GM23338 (cell line): ENCODE results near the gene FUNDC1. TPM values are rescaled to one million over a fixed set of nuclear protein-coding genes. Genes with fewer than 3 reads are reported as not detected.

Experiments
- ATAC-seq: fragments of 200-7000 bp; cut with Tn5 transposase; 3 replicates; pipeline ENCODE4 v1.9.1; 2020
- DNase-seq: peaks from one replicate; pipeline ENCODE4 v3.0.0-alpha.2; 2015; ENCODE audit warnings: low spot score
- H2AFZ ChIP-seq: fragments of 200-600 bp; sonication (generic); 2 replicates; pipeline ENCODE4 v1.8.0; 2016; ENCODE audit warnings: antibody characterized with exemption, mild to moderate bottlenecking, moderate library complexity
- H3F3A ChIP-seq: fragments of 200-600 bp; sonication (generic); replicated peaks from 2 replicates; pipeline ENCODE4 v1.8.0; 2017; ENCODE audit warnings: antibody characterized with exemption, mixed run types, low read depth
- H3K27ac ChIP-seq: fragments of 200-600 bp; sonication (generic); 2 replicates; pipeline ENCODE4 v1.6.1; 2016; ENCODE audit warnings: low read depth
- H3K27me3 ChIP-seq: fragments of 200-600 bp; sonication (generic); 2 replicates; pipeline ENCODE4 v1.8.0; 2016; ENCODE audit warnings: mild to moderate bottlenecking, mixed run types, moderate library complexity; ENCODE audit not compliant: insufficient read depth
- H3K36me3 ChIP-seq: fragments of 200-600 bp; sonication (generic); 2 replicates; pipeline ENCODE4 v1.8.0; 2016; ENCODE audit warnings: mild to moderate bottlenecking; ENCODE audit not compliant: insufficient read depth
- H3K4me1 ChIP-seq: fragments of 200-600 bp; sonication (generic); 2 replicates; pipeline ENCODE4 v1.8.0; 2016; ENCODE audit warnings: mild to moderate bottlenecking, moderate library complexity; ENCODE audit not compliant: insufficient read depth
- H3K4me2 ChIP-seq: fragments of 200-600 bp; sonication (generic); 2 replicates; pipeline ENCODE4 v1.7.1; 2017; ENCODE audit warnings: mixed run types
- H3K4me3 ChIP-seq: fragments of 200-600 bp; sonication (generic); 2 replicates; pipeline ENCODE4 v1.6.1; 2016; ENCODE audit warnings: mixed run types
- H3K79me2 ChIP-seq: fragments of 200-600 bp; sonication (generic); replicated peaks from 2 replicates; pipeline ENCODE4 v1.8.0; 2017; ENCODE audit warnings: mild to moderate bottlenecking; ENCODE audit not compliant: insufficient read depth
- H3K9me2 ChIP-seq: fragments of 200-600 bp; sonication (generic); 2 replicates; pipeline ENCODE4 v1.8.0; 2017; ENCODE audit not compliant: insufficient read depth
- H4K20me1 ChIP-seq: fragments of 200-600 bp; sonication (generic); replicated peaks from 2 replicates; pipeline ENCODE4 v1.8.0; 2017; ENCODE audit warnings: mild to moderate bottlenecking; ENCODE audit not compliant: insufficient read depth
- H3K27ac Mint-ChIP-seq: 2 replicates; pipeline ENCODE4 v1.8.0; 2020; ENCODE audit warnings: inconsistent platforms, mild to moderate bottlenecking, moderate library complexity, mixed read lengths
- H3K27me3 Mint-ChIP-seq: 3 replicates; pipeline ENCODE4 v1.8.0; 2022; ENCODE audit warnings: low read depth, mild to moderate bottlenecking, moderate library complexity, mixed read lengths, inconsistent platforms; ENCODE audit not compliant: insufficient read depth, poor library complexity
- H3K36me3 Mint-ChIP-seq: 3 replicates; pipeline ENCODE4 v1.8.0; 2021; ENCODE audit warnings: low read depth, mild to moderate bottlenecking, inconsistent platforms, moderate library complexity, mixed read lengths
- H3K4me1 Mint-ChIP-seq: 3 replicates; pipeline ENCODE4 v1.8.0; 2020; ENCODE audit warnings: mild to moderate bottlenecking, inconsistent platforms, mixed read lengths
- H3K4me3 Mint-ChIP-seq: 3 replicates; pipeline ENCODE4 v1.8.0; 2021; ENCODE audit warnings: moderate library complexity, mild to moderate bottlenecking, inconsistent platforms, mixed read lengths
- H3K9me3 Mint-ChIP-seq: 3 replicates; pipeline ENCODE4 v1.8.0; 2020; ENCODE audit warnings: moderate library complexity, mild to moderate bottlenecking, inconsistent platforms, mixed read lengths
- CREB1 ChIP-seq: fragments of 250-450 bp; sonication (Bioruptor Pico); IDR thresholded peaks from 2 replicates; pipeline ENCODE4 v1.5.0; 2020; ENCODE audit warnings: low read depth, mild to moderate bottlenecking, moderate library complexity
- EZH2 ChIP-seq: fragments of 200-600 bp; sonication (generic); IDR thresholded peaks from one replicate; pipeline ENCODE4 v1.8.0; 2017; ENCODE audit warnings: antibody characterized with exemption, mild to moderate bottlenecking, low read depth; ENCODE audit not compliant: unreplicated experiment
- EZH2phosphoT487 ChIP-seq: fragments of 200-600 bp; sonication (generic); IDR thresholded peaks from one replicate; pipeline ENCODE4 v1.8.1; 2018; ENCODE audit warnings: antibody characterized with exemption; ENCODE audit not compliant: unreplicated experiment
- JUNB ChIP-seq: IDR thresholded peaks from one replicate; pipeline ENCODE4 v1.6.1; 2016; ENCODE audit warnings: antibody characterized with exemption; ENCODE audit not compliant: unreplicated experiment
- NANOG ChIP-seq: IDR thresholded peaks from 2 replicates; pipeline ENCODE4 v1.6.1; 2016; ENCODE audit warnings: antibody characterized with exemption, borderline replicate concordance
- POLR2AphosphoS5 ChIP-seq: IDR thresholded peaks from 2 replicates; pipeline ENCODE4 v1.6.1; 2016; ENCODE audit warnings: antibody characterized with exemption, low read depth
- REST ChIP-seq: IDR thresholded peaks from one replicate; pipeline ENCODE4 v1.6.1; 2018; ENCODE audit warnings: antibody characterized with exemption; ENCODE audit not compliant: unreplicated experiment
- STAT1 ChIP-seq: IDR thresholded peaks from one replicate; pipeline ENCODE4 v1.6.1; 2016; ENCODE audit warnings: antibody characterized with exemption; ENCODE audit not compliant: unreplicated experiment
- ZNF114 ChIP-seq: fragments of 250-450 bp; sonication (Bioruptor Pico); IDR thresholded peaks from 2 replicates; pipeline ENCODE4 v1.5.0; 2020; ENCODE audit warnings: mild to moderate bottlenecking, moderate library complexity
- ZNF331 ChIP-seq: fragments of 250-450 bp; sonication (Bioruptor Pico); IDR thresholded peaks from 2 replicates; pipeline ENCODE4 v1.5.0; 2020; ENCODE audit warnings: low read depth, mild to moderate bottlenecking, moderate library complexity
- polyA plus RNA-seq: library from polyadenylated mRNA; unstranded; fragments of >200 nt; fragmentation: Nextera tagmentation; extraction: Ambion mirVana; gene quantifications from 2 replicates; pipeline ENCODE4 v1.2.1, GENCODE V29; 2016
- total RNA-seq: library from RNA; depleted of rRNA; stranded (reverse); fragments of >200 nt; shearing (Covaris generic); gene quantifications from 2 replicates; pipeline ENCODE4 v1.2.3, GENCODE V29; 2014
- TF ChIP-seq, protein P1 (sequence below), 2 experiments: fragments of 200-600 bp in 1 of 2; sonication (generic) in 1 of 2; conservative IDR thresholded peaks; 2 replicates each; pipeline versions ENCODE4 v1.5.1 to v1.6.1; 2016 to 2017; ENCODE audit warnings: antibody characterized with exemption in 2 of 2, low read depth in 2 of 2, mild to moderate bottlenecking in 2 of 2, moderate library complexity in 1 of 2

Gene FUNDC1
- total and polyA plus RNA-seq, 2 experiments from 2014 or later: 10.0 to 44.0 TPM

GRCh38 chrX:44495091-44495490, 47.6 kb downstream of the FUNDC1 start:
- Histone ChIP-seq H3K27me3 (no peaks in the 10 kb centered on the region), H3K4me3 (no peak overlapping the region), H3K4me1 (no peaks in the 10 kb centered on the region), H4K20me1 (no peaks in the 10 kb centered on the region), H3K9me2 (no peaks in the 10 kb centered on the region), H3K4me2 (no peak overlapping the region), H2AFZ (no peak overlapping the region), H3K79me2 (no peaks in the 10 kb centered on the region), H3K36me3 (no peaks in the 10 kb centered on the region), H3K27ac (no peak overlapping the region), H3F3A (no peaks in the 10 kb centered on the region)
- H3K27ac Mint-ChIP-seq: no peak overlapping the region
- TF ChIP-seq, protein P1, sequence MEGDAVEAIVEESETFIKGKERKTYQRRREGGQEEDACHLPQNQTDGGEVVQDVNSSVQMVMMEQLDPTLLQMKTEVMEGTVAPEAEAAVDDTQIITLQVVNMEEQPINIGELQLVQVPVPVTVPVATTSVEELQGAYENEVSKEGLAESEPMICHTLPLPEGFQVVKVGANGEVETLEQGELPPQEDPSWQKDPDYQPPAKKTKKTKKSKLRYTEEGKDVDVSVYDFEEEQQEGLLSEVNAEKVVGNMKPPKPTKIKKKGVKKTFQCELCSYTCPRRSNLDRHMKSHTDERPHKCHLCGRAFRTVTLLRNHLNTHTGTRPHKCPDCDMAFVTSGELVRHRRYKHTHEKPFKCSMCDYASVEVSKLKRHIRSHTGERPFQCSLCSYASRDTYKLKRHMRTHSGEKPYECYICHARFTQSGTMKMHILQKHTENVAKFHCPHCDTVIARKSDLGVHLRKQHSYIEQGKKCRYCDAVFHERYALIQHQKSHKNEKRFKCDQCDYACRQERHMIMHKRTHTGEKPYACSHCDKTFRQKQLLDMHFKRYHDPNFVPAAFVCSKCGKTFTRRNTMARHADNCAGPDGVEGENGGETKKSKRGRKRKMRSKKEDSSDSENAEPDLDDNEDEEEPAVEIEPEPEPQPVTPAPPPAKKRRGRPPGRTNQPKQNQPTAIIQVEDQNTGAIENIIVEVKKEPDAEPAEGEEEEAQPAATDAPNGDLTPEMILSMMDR (conservative IDR thresholded peaks at IDR 0.05; ENCODE audit: low read depth in 2 of 2): no peak
- DNase-seq: no peak
- H3K9me3 Mint-ChIP-seq: no peaks in the 10 kb centered on the region
- no peaks in the 10 kb centered on the region for H3K27me3 Mint-ChIP-seq
- H3K36me3 Mint-ChIP-seq: no peaks in the 10 kb centered on the region
- H3K4me1 Mint-ChIP-seq: peaks cover 6% of the 10 kb centered on the region; the same call in 2 of the 3 replicates
- H3K4me3 Mint-ChIP-seq: no peak overlapping the region
- ATAC-seq: no peak

GRCh38 chrX:44494357-44494756, 48.3 kb downstream of the FUNDC1 start:
- ATAC-seq: no peak
- TF ChIP-seq REST (no peak), POLR2AphosphoS5 (no peak), CREB1 (no peak), STAT1 (no peak), NANOG (no peak), EZH2 (no peak), ZNF114 (no peak), EZH2phosphoT487 (no peak), ZNF331 (no peak), JUNB (no peak)
- TF ChIP-seq, protein P1 (conservative IDR thresholded peaks at IDR 0.05; ENCODE audit: low read depth in 2 of 2): no peak

More at GRCh38 chrX:44494357-44494756, 48.3 kb downstream of the FUNDC1 start:
- Histone ChIP-seq H3F3A (no peaks in the 10 kb centered on the region), H3K27ac (no peak overlapping the region), H3K4me3 (no peak overlapping the region), H3K27me3 (no peaks in the 10 kb centered on the region), H4K20me1 (no peaks in the 10 kb centered on the region), H3K9me2 (no peaks in the 10 kb centered on the region), H3K36me3 (no peaks in the 10 kb centered on the region), H3K4me1 (no peaks in the 10 kb centered on the region), H3K79me2 (no peaks in the 10 kb centered on the region), H2AFZ (no peak overlapping the region), H3K4me2 (no peak overlapping the region)
- Mint-ChIP-seq H3K4me3 (no peak overlapping the region), H3K27me3 (no peaks in the 10 kb centered on the region), H3K4me1 (peaks cover 6% of the 10 kb centered on the region; the same call in 2 of the 3 replicates), H3K36me3 (no peaks in the 10 kb centered on the region), H3K9me3 (no peaks in the 10 kb centered on the region), H3K27ac (no peak overlapping the region)
- DNase-seq: no peak
